NCI-H526 treated with DMSO at 0.1 percent for 48 hours (cell line): ENCODE data around the gene ACTC1.

Experiments
- DNase-seq: peaks from one replicate; lab custom pipeline; 2025; lab: John Stamatoyannopoulos, UW

ACTC1 gene

GRCh38 chr15:34757262-34757661 is 38.1 kb downstream of the ACTC1 start:
- DNase-seq = no peak

GRCh38 chr15:34755419-34755773 is 40.0 kb downstream of the ACTC1 start:
- DNase-seq = no peak

GRCh38 chr15:34754674-34755418 is 40.5 kb downstream of the ACTC1 start, which contains the start of gene GJD2:
Gene GJD2, minus strand, starts transcription at chr15:34754998. Its CDS starts 510 bp downstream, at chr15:34754488.
- peak; percentile 24 for DNase-seq

GRCh38 chr15:34754171-34754601 is 41.2 kb downstream of the ACTC1 start:
- DNase-seq = no peak

- no peak for DNase-seq
Observed at GRCh38 chr15:34753236-34753894, 42.0 kb downstream of the ACTC1 start.

GRCh38 chr15:34749691-34750090 is 45.7 kb downstream of the ACTC1 start:
- DNase-seq = no peak
